ENCODE measurements around the gene MAIP1. TPM values are rescaled to one million over a fixed set of nuclear protein-coding genes. Genes with fewer than 3 reads are reported as not detected.

Gene MAIP1
- total RNA-seq, 1 experiment from 2014 or later = 31.0 TPM

- POLR2A ChIA-PET (ENCODE audit: low non-redundant PET) = no interaction called here
- CTCF ChIA-PET = no interaction called here
- TF ChIP-seq CTCF (conservative IDR thresholded peaks at IDR 0.05; ENCODE audit: low read depth, low read length) = no peak
- TF ChIP-seq EZH2 (IDR thresholded peaks at IDR 0.05; ENCODE audit: borderline replicate concordance, low read depth, low read length, poor library complexity, severe bottlenecking) = no peak
- Histone ChIP-seq H3K4me1 (ENCODE audit: insufficient read depth, low read length, poor library complexity, severe bottlenecking) (peaks cover 2% of the 10 kb centered on the region), H3K27ac (ENCODE audit: low read depth, low read length, poor library complexity, severe bottlenecking) (no peak overlapping the region), H3K9me3 (ENCODE audit: low read depth, low read length, poor library complexity, severe bottlenecking) (no peaks in the 10 kb centered on the region), H3K27me3 (replicated peaks; ENCODE audit: insufficient read depth, low read depth, low read length, poor library complexity) (no peaks in the 10 kb centered on the region), H3K36me3 (ENCODE audit: insufficient read depth, low read length, poor library complexity, severe bottlenecking) (peaks cover 56% of the 10 kb centered on the region), H3K4me3 (ENCODE audit: low read depth, low read length, poor library complexity, severe bottlenecking) (no peak overlapping the region)
- intact Hi-C loops (cut with micrococcal nuclease; ENCODE audit: unreplicated experiment) = no loop called here
- DNase-seq (ENCODE audit: low spot score) = no peak
- no TSS peak for BruUV-seq (replicated peaks)
These were observed 26.8 kb upstream of the MAIP1 start for GRCh38 chr2:199928626-199929025.

GRCh38 chr2:199929262-199929661 lies 26.1 kb upstream of the MAIP1 start:
- TF ChIP-seq CTCF (conservative IDR thresholded peaks at IDR 0.05; ENCODE audit: low read depth, low read length) (no peak), EZH2 (IDR thresholded peaks at IDR 0.05; ENCODE audit: borderline replicate concordance, low read depth, low read length, poor library complexity, severe bottlenecking) (no peak)
- Histone ChIP-seq H3K9me3 (ENCODE audit: low read depth, low read length, poor library complexity, severe bottlenecking) (no peaks in the 10 kb centered on the region), H3K4me3 (ENCODE audit: low read depth, low read length, poor library complexity, severe bottlenecking) (no peak overlapping the region), H3K4me1 (ENCODE audit: insufficient read depth, low read length, poor library complexity, severe bottlenecking) (peaks cover 8% of the 10 kb centered on the region), H3K36me3 (ENCODE audit: insufficient read depth, low read length, poor library complexity, severe bottlenecking) (peaks cover 56% of the 10 kb centered on the region), H3K27me3 (replicated peaks; ENCODE audit: insufficient read depth, low read depth, low read length, poor library complexity) (no peaks in the 10 kb centered on the region), H3K27ac (ENCODE audit: low read depth, low read length, poor library complexity, severe bottlenecking) (no peak overlapping the region)
- DNase-seq (ENCODE audit: low spot score) = no peak
- CTCF ChIA-PET = no interaction called here
- POLR2A ChIA-PET (ENCODE audit: low non-redundant PET) = no interaction called here
- no TSS peak for BruUV-seq (replicated peaks)
- intact Hi-C loops (cut with micrococcal nuclease; ENCODE audit: unreplicated experiment) = no loop called here

GRCh38 chr2:199932312-199932855 lies 23.0 kb upstream of the MAIP1 start:
- CTCF ChIA-PET = no interaction called here

More at GRCh38 chr2:199932312-199932855, 23.0 kb upstream of the MAIP1 start:
- no peaks in the 10 kb centered on the region for H3K9me3 ChIP-seq (ENCODE audit: low read depth, low read length, poor library complexity, severe bottlenecking)
- no peak for DNase-seq (ENCODE audit: low spot score)
- peaks cover 9% of the 10 kb centered on the region for H3K4me1 ChIP-seq (ENCODE audit: insufficient read depth, low read length, poor library complexity, severe bottlenecking)
- peaks cover 48% of the 10 kb centered on the region for H3K36me3 ChIP-seq (ENCODE audit: insufficient read depth, low read length, poor library complexity, severe bottlenecking)
- BruUV-seq (replicated peaks) = no TSS peak
- POLR2A ChIA-PET (ENCODE audit: low non-redundant PET) = no interaction called here
- H3K27me3 ChIP-seq (replicated peaks; ENCODE audit: insufficient read depth, low read depth, low read length, poor library complexity) = no peaks in the 10 kb centered on the region
- H3K27ac ChIP-seq (ENCODE audit: low read depth, low read length, poor library complexity, severe bottlenecking) = no peak overlapping the region
- TF ChIP-seq EZH2 (IDR thresholded peaks at IDR 0.05; ENCODE audit: borderline replicate concordance, low read depth, low read length, poor library complexity, severe bottlenecking) = no peak
- TF ChIP-seq CTCF (conservative IDR thresholded peaks at IDR 0.05; ENCODE audit: low read depth, low read length) = no peak
- no peak overlapping the region for H3K4me3 ChIP-seq (ENCODE audit: low read depth, low read length, poor library complexity, severe bottlenecking)
- intact Hi-C loops (cut with micrococcal nuclease; ENCODE audit: unreplicated experiment) = no loop called here
